ENCODE results near the gene PPP3R1. TPM values are rescaled to one million over a fixed set of nuclear protein-coding genes. Genes with fewer than 3 reads are reported as not detected.

PPP3R1 gene
- total RNA-seq, 1 experiment from 2014 or later = 83.8 TPM

GRCh38 chr2:68294187-68294586 lies 41.9 kb upstream of the PPP3R1 start:
- intact Hi-C loops (cut with micrococcal nuclease; ENCODE audit: unreplicated experiment) = no loop called here
- TF ChIP-seq EZH2 (IDR thresholded peaks at IDR 0.05; ENCODE audit: borderline replicate concordance, low read depth, low read length, poor library complexity, severe bottlenecking) (no peak), CTCF (conservative IDR thresholded peaks at IDR 0.05; ENCODE audit: low read depth, low read length) (no peak)
- no peak overlapping the region for H3K27ac ChIP-seq (ENCODE audit: low read depth, low read length, poor library complexity, severe bottlenecking)
- DNase-seq (ENCODE audit: low spot score) = no peak
- peaks cover 4% of the 10 kb centered on the region for H3K4me1 ChIP-seq (ENCODE audit: insufficient read depth, low read length, poor library complexity, severe bottlenecking)
- no peaks in the 10 kb centered on the region for H3K27me3 ChIP-seq (replicated peaks; ENCODE audit: insufficient read depth, low read depth, low read length, poor library complexity)
- H3K36me3 ChIP-seq (ENCODE audit: insufficient read depth, low read length, poor library complexity, severe bottlenecking) = no peaks in the 10 kb centered on the region
- no peak overlapping the region for H3K4me3 ChIP-seq (ENCODE audit: low read depth, low read length, poor library complexity, severe bottlenecking)
- ChIA-PET CTCF (no interaction called here), POLR2A (ENCODE audit: low non-redundant PET) (no interaction called here)
- BruUV-seq (replicated peaks) = no TSS peak
- no peaks in the 10 kb centered on the region for H3K9me3 ChIP-seq (ENCODE audit: low read depth, low read length, poor library complexity, severe bottlenecking)

GRCh38 chr2:68293755-68294154 lies 41.4 kb upstream of the PPP3R1 start:
- no peak overlapping the region for H3K27ac ChIP-seq (ENCODE audit: low read depth, low read length, poor library complexity, severe bottlenecking)
- TF ChIP-seq EZH2 (IDR thresholded peaks at IDR 0.05; ENCODE audit: borderline replicate concordance, low read depth, low read length, poor library complexity, severe bottlenecking) = no peak
- no peak for DNase-seq (ENCODE audit: low spot score)
- intact Hi-C loops (cut with micrococcal nuclease; ENCODE audit: unreplicated experiment) = no loop called here
- H3K4me1 ChIP-seq (ENCODE audit: insufficient read depth, low read length, poor library complexity, severe bottlenecking) = peaks cover 6% of the 10 kb centered on the region
- CTCF ChIA-PET = no interaction called here
- H3K27me3 ChIP-seq (replicated peaks; ENCODE audit: insufficient read depth, low read depth, low read length, poor library complexity) = no peaks in the 10 kb centered on the region
- H3K36me3 ChIP-seq (ENCODE audit: insufficient read depth, low read length, poor library complexity, severe bottlenecking) = no peaks in the 10 kb centered on the region
- no TSS peak for BruUV-seq (replicated peaks)
- POLR2A ChIA-PET (ENCODE audit: low non-redundant PET) = no interaction called here
- H3K9me3 ChIP-seq (ENCODE audit: low read depth, low read length, poor library complexity, severe bottlenecking) = no peaks in the 10 kb centered on the region
- H3K4me3 ChIP-seq (ENCODE audit: low read depth, low read length, poor library complexity, severe bottlenecking) = no peak overlapping the region

- Histone ChIP-seq H3K4me1 (ENCODE audit: insufficient read depth, low read length, poor library complexity, severe bottlenecking) (peaks cover 14% of the 10 kb centered on the region), H3K27ac (ENCODE audit: low read depth, low read length, poor library complexity, severe bottlenecking) (no peak overlapping the region), H3K36me3 (ENCODE audit: insufficient read depth, low read length, poor library complexity, severe bottlenecking) (no peaks in the 10 kb centered on the region), H3K9me3 (ENCODE audit: low read depth, low read length, poor library complexity, severe bottlenecking) (no peaks in the 10 kb centered on the region), H3K4me3 (ENCODE audit: low read depth, low read length, poor library complexity, severe bottlenecking) (no peak overlapping the region), H3K27me3 (replicated peaks; ENCODE audit: insufficient read depth, low read depth, low read length, poor library complexity) (no peaks in the 10 kb centered on the region)
- no peak for DNase-seq (ENCODE audit: low spot score)
- TSS peak; percentile 66 for BruUV-seq (replicated peaks)
- ChIA-PET POLR2A (ENCODE audit: low non-redundant PET) (no interaction called here), CTCF (no interaction called here)
- intact Hi-C loops (cut with micrococcal nuclease; ENCODE audit: unreplicated experiment) = no loop called here
- TF ChIP-seq CTCF (conservative IDR thresholded peaks at IDR 0.05; ENCODE audit: low read depth, low read length) (no peak), EZH2 (IDR thresholded peaks at IDR 0.05; ENCODE audit: borderline replicate concordance, low read depth, low read length, poor library complexity, severe bottlenecking) (no peak)
These were observed 40.7 kb upstream of the PPP3R1 start for GRCh38 chr2:68293024-68293423.

GRCh38 chr2:68292108-68292710 lies 39.9 kb upstream of the PPP3R1 start:
- intact Hi-C loops (cut with micrococcal nuclease; ENCODE audit: unreplicated experiment) = no loop called here
- Histone ChIP-seq H3K27ac (ENCODE audit: low read depth, low read length, poor library complexity, severe bottlenecking) (no peak overlapping the region), H3K36me3 (ENCODE audit: insufficient read depth, low read length, poor library complexity, severe bottlenecking) (no peaks in the 10 kb centered on the region), H3K4me1 (ENCODE audit: insufficient read depth, low read length, poor library complexity, severe bottlenecking) (peaks cover 19% of the 10 kb centered on the region), H3K4me3 (ENCODE audit: low read depth, low read length, poor library complexity, severe bottlenecking) (no peak overlapping the region), H3K9me3 (ENCODE audit: low read depth, low read length, poor library complexity, severe bottlenecking) (no peaks in the 10 kb centered on the region), H3K27me3 (replicated peaks; ENCODE audit: insufficient read depth, low read depth, low read length, poor library complexity) (no peaks in the 10 kb centered on the region)
- peak; percentile 70 for TF ChIP-seq CTCF (conservative IDR thresholded peaks at IDR 0.05; ENCODE audit: low read depth, low read length)
- no peak for TF ChIP-seq EZH2 (IDR thresholded peaks at IDR 0.05; ENCODE audit: borderline replicate concordance, low read depth, low read length, poor library complexity, severe bottlenecking)
- POLR2A ChIA-PET (ENCODE audit: low non-redundant PET) = no interaction called here
- no TSS peak for BruUV-seq (replicated peaks)
- CTCF ChIA-PET = interaction anchor here (0.6 to 1.3 kb wide), 2 partner anchors 106 to 170 kb away, joined by 4 to 6 read pairs; no protein-coding TSS in a partner anchor
- peak; percentile 30 for DNase-seq (ENCODE audit: low spot score)
